PC-3 (cell line): Measurements from ENCODE around the gene ANKS1B.

Experiments
- CTCF ChIP-seq: fragments of 300-600 bp; sonication (generic); conservative IDR thresholded peaks from 2 replicates; pipeline ENCODE4 v1.5.1; 2017; ENCODE audit warnings: antibody characterized with exemption, low read depth, mild to moderate bottlenecking, low read length
- EZH2 ChIP-seq: fragments of 300-600 bp; sonication (generic); IDR thresholded peaks from one replicate; pipeline ENCODE4 v1.6.1; 2017; ENCODE audit warnings: antibody characterized with exemption, mild to moderate bottlenecking, low read length; ENCODE audit not compliant: unreplicated experiment

GRCh38 chr12:98812225-98812624 is 1172.5 kb downstream of the ANKS1B start:
- no peak for TF ChIP-seq CTCF
- no peak for TF ChIP-seq EZH2
